ENCODE results near the gene BMP15. TPM values are rescaled to one million over a fixed set of nuclear protein-coding genes. Genes with fewer than 3 reads are reported as not detected.
A peak's percentile ranks its signal among the peaks of the same experiment; 100 is the strongest.

The BMP15 gene
- polyA plus RNA-seq (2013): 0.08 TPM in 1 of 2 replicates, not detected in the other

DNA sequence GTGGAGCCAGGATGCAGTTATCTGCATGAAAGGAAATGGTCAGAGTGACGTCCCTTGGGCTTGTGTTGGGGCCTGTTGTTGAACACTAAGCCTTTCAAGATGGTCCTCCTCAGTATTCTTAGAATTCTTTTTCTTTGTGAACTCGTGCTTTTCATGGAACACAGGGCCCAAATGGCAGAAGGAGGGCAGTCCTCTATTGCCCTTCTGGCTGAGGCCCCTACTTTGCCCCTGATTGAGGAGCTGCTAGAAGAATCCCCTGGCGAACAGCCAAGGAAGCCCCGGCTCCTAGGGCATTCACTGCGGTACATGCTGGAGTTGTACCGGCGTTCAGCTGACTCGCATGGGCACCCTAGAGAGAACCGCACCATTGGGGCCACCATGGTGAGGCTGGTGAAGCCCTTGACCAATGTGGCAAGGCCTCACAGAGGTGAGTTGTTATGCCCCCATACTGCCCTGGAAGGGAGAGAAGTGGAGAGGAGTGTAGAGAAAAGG is at the start of gene BMP15:
TSS of gene BMP15 (plus strand) at position 51 of the 492 bp plus-strand sequence. CDS start at position 100, 49 bp downstream.
- Histone ChIP-seq H2AK5ac (ENCODE audit: low read length) (no peak within 1 kb of the TSS), H3K79me2 (ENCODE audit: control insufficient read depth, insufficient read depth, low read length, poor library complexity) (no peaks in the 10 kb centered on the region), H3K27ac (ENCODE audit: low read depth, low read length) (no peak within 1 kb of the TSS), H2BK5ac (ENCODE audit: low read depth, low read length, poor library complexity) (no peak within 1 kb of the TSS), H2BK12ac (ENCODE audit: low read length) (no peak within 1 kb of the TSS), H3K36me3 (ENCODE audit: control insufficient read depth in 1 of 2, insufficient read depth in 2 of 2, low read length in 2 of 2) (no peaks in the 10 kb centered on the region), H3K9me3 (ENCODE audit: insufficient read depth, low read depth, low read length) (no peaks in the 10 kb centered on the region), H3K4me1 (ENCODE audit: control insufficient read depth in 1 of 2, insufficient read depth in 2 of 2, low read length in 2 of 2) (no peaks in the 10 kb centered on the region), H4K8ac (ENCODE audit: low read depth, low read length) (no peak within 1 kb of the TSS), H2BK120ac (ENCODE audit: insufficient read depth, low read length, poor library complexity) (no peak within 1 kb of the TSS), H3K14ac (ENCODE audit: low read length) (no peak within 1 kb of the TSS), H4K91ac (ENCODE audit: low read depth, low read length) (no peak within 1 kb of the TSS), H3K18ac (ENCODE audit: low read length) (no peak within 1 kb of the TSS), H3K4me2 (ENCODE audit: low read length) (no peak within 1 kb of the TSS), H3K23ac (ENCODE audit: low read length) (no peak within 1 kb of the TSS), H3K4ac (ENCODE audit: low read depth, low read length) (no peak within 1 kb of the TSS), H3K79me1 (ENCODE audit: low read length) (no peaks in the 10 kb centered on the region), H4K12ac (ENCODE audit: low read depth, low read length) (no peak within 1 kb of the TSS), H3K9ac (ENCODE audit: low read length) (no peak within 1 kb of the TSS), H2AFZ (ENCODE audit: insufficient read depth, low read length, poor library complexity) (no peak within 1 kb of the TSS), H3K4me3 (ENCODE audit: low read depth, low read length) (no peak within 1 kb of the TSS), H3K27me3 (ENCODE audit: insufficient read depth, low read length) (no peaks in the 10 kb centered on the region)
- DNase-seq: no peak
- no CpG with 5 or more reads among the region's 9 CpGs for WGBS (ENCODE audit: extremely low coverage, insufficient coverage, insufficient read length)

DNA sequence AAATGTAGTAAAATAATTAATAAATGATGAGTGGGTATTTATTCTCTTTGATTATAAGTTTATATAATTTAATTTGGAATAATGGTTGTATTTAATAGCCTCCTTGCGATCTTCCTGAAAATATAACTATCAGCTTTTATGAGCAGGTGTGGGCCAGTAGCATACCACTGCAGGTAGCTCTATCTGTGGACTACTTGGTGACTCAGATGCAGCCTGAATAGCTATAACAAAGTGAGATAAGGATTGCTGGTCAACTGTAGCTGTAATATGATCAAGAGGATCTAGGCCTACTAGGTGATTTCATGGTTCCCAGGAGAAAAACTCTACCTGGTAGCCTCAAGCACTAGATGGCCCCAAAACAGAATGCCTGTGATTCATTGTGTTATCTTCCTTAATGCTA is 47.1 kb upstream of the BMP15 start:
- Histone ChIP-seq H2BK5ac (ENCODE audit: low read depth, low read length, poor library complexity) (no peak overlapping the region), H3K27me3 (ENCODE audit: insufficient read depth, low read length) (no peaks in the 10 kb centered on the region), H2BK12ac (ENCODE audit: low read length) (no peak overlapping the region), H3K23ac (ENCODE audit: low read length) (no peak overlapping the region), H3K4me2 (ENCODE audit: low read length) (no peak overlapping the region), H3K18ac (ENCODE audit: low read length) (no peak overlapping the region), H3K79me1 (ENCODE audit: low read length) (no peaks in the 10 kb centered on the region), H4K91ac (ENCODE audit: low read depth, low read length) (no peak overlapping the region), H4K12ac (ENCODE audit: low read depth, low read length) (no peak overlapping the region), H4K8ac (ENCODE audit: low read depth, low read length) (no peak overlapping the region), H3K4me1 (ENCODE audit: control insufficient read depth in 1 of 2, insufficient read depth in 2 of 2, low read length in 2 of 2) (no peaks in the 10 kb centered on the region), H2BK120ac (ENCODE audit: insufficient read depth, low read length, poor library complexity) (no peak overlapping the region), H3K27ac (ENCODE audit: low read depth, low read length) (no peak overlapping the region), H3K79me2 (ENCODE audit: control insufficient read depth, insufficient read depth, low read length, poor library complexity) (no peaks in the 10 kb centered on the region), H3K14ac (ENCODE audit: low read length) (no peak overlapping the region), H3K9me3 (ENCODE audit: insufficient read depth, low read depth, low read length) (no peaks in the 10 kb centered on the region), H2AK5ac (ENCODE audit: low read length) (no peak overlapping the region), H3K9ac (ENCODE audit: low read length) (no peak overlapping the region), H3K4ac (ENCODE audit: low read depth, low read length) (no peak overlapping the region), H2AFZ (ENCODE audit: insufficient read depth, low read length, poor library complexity) (no peak overlapping the region), H3K36me3 (ENCODE audit: control insufficient read depth in 1 of 2, insufficient read depth in 2 of 2, low read length in 2 of 2) (no peaks in the 10 kb centered on the region), H3K4me3 (ENCODE audit: low read depth, low read length) (no peak overlapping the region)
- DNase-seq: peak in 1 of 2 donors; percentile 50
- no CpG with 5 or more reads among the region's 1 CpG for WGBS (ENCODE audit: extremely low coverage, insufficient coverage, insufficient read length)

DNA sequence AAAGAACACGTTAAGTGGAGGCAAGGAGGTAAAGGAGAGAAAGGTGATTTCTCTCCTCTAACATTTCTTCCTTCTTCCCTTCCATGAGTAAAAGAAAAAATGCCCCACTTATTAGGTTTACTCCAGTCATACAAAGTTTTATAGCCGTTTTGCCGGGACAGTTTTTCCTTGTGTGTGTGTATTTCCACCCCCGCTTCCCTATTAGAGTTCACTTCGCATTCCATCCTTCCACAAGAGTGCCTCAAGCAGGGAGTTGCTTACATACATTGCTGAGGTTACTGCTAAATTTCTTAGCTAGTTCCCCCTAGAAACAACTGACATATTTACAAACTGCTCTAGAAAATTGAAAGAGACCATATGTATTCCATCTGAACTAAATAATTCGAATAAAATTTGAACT is 45.2 kb upstream of the BMP15 start:
- Histone ChIP-seq H2AFZ (ENCODE audit: insufficient read depth, low read length, poor library complexity) (no peak overlapping the region), H3K36me3 (ENCODE audit: control insufficient read depth in 1 of 2, insufficient read depth in 2 of 2, low read length in 2 of 2) (no peaks in the 10 kb centered on the region), H3K18ac (ENCODE audit: low read length) (no peak overlapping the region), H2AK5ac (ENCODE audit: low read length) (no peak overlapping the region), H2BK12ac (ENCODE audit: low read length) (no peak overlapping the region), H4K8ac (ENCODE audit: low read depth, low read length) (no peak overlapping the region), H4K12ac (ENCODE audit: low read depth, low read length) (no peak overlapping the region), H3K9me3 (ENCODE audit: insufficient read depth, low read depth, low read length) (no peaks in the 10 kb centered on the region), H3K9ac (ENCODE audit: low read length) (no peak overlapping the region), H3K23ac (ENCODE audit: low read length) (no peak overlapping the region), H3K27me3 (ENCODE audit: insufficient read depth, low read length) (no peaks in the 10 kb centered on the region), H4K91ac (ENCODE audit: low read depth, low read length) (no peak overlapping the region), H3K4ac (ENCODE audit: low read depth, low read length) (no peak overlapping the region), H3K4me2 (ENCODE audit: low read length) (no peak overlapping the region), H3K79me2 (ENCODE audit: control insufficient read depth, insufficient read depth, low read length, poor library complexity) (no peaks in the 10 kb centered on the region), H3K4me3 (ENCODE audit: low read depth, low read length) (no peak overlapping the region), H3K79me1 (ENCODE audit: low read length) (no peaks in the 10 kb centered on the region), H3K14ac (ENCODE audit: low read length) (no peak overlapping the region), H3K27ac (ENCODE audit: low read depth, low read length) (no peak overlapping the region), H2BK5ac (ENCODE audit: low read depth, low read length, poor library complexity) (no peak overlapping the region), H2BK120ac (ENCODE audit: insufficient read depth, low read length, poor library complexity) (no peak overlapping the region), H3K4me1 (ENCODE audit: control insufficient read depth in 1 of 2, insufficient read depth in 2 of 2, low read length in 2 of 2) (no peaks in the 10 kb centered on the region)
- DNase-seq: no peak
- no CpG with 5 or more reads among the region's 6 CpGs for WGBS (ENCODE audit: extremely low coverage, insufficient coverage, insufficient read length)

DNA sequence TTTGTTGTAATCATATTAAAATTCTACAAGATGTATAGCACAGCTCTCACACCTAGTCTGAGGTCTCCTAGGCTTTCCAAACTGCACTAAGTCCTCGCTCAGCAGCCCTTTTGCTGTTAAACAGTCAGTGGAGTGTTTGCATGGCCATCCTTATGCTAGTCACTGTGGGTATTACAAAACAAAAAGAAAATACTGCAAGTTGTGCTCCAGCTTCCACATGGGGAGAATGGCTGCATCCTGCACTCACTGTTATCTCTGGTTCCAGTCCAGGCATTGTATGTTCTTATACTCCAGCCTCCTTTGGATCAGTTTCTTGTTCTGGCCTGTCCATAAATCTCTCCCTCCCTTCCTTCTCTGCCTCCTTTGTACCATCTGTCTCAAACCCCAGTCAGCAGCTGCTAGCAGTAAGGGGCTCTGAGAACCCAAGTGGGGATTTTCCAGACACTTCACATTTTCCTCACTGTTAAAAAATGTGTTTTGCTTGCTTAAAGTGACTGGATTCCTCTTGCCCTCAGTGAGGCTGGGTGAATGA is 38.5 kb upstream of the BMP15 start:
- Histone ChIP-seq H3K27me3 (ENCODE audit: insufficient read depth, low read length) (no peaks in the 10 kb centered on the region), H3K4me3 (ENCODE audit: low read depth, low read length) (no peak overlapping the region), H4K12ac (ENCODE audit: low read depth, low read length) (no peak overlapping the region), H2BK5ac (ENCODE audit: low read depth, low read length, poor library complexity) (no peak overlapping the region), H2BK120ac (ENCODE audit: insufficient read depth, low read length, poor library complexity) (no peak overlapping the region), H3K36me3 (ENCODE audit: control insufficient read depth in 1 of 2, insufficient read depth in 2 of 2, low read length in 2 of 2) (no peaks in the 10 kb centered on the region), H3K4ac (ENCODE audit: low read depth, low read length) (no peak overlapping the region), H2BK12ac (ENCODE audit: low read length) (no peak overlapping the region), H2AFZ (ENCODE audit: insufficient read depth, low read length, poor library complexity) (no peak overlapping the region), H3K79me1 (ENCODE audit: low read length) (no peaks in the 10 kb centered on the region), H4K8ac (ENCODE audit: low read depth, low read length) (no peak overlapping the region), H3K23ac (ENCODE audit: low read length) (no peak overlapping the region), H3K14ac (ENCODE audit: low read length) (no peak overlapping the region), H2AK5ac (ENCODE audit: low read length) (no peak overlapping the region), H4K91ac (ENCODE audit: low read depth, low read length) (no peak overlapping the region), H3K18ac (ENCODE audit: low read length) (no peak overlapping the region), H3K79me2 (ENCODE audit: control insufficient read depth, insufficient read depth, low read length, poor library complexity) (no peaks in the 10 kb centered on the region), H3K4me1 (ENCODE audit: control insufficient read depth in 1 of 2, insufficient read depth in 2 of 2, low read length in 2 of 2) (peaks cover 0 to 3% of the 10 kb centered on the region in 2 experiments), H3K9ac (ENCODE audit: low read length) (no peak overlapping the region), H3K4me2 (ENCODE audit: low read length) (no peak overlapping the region), H3K9me3 (ENCODE audit: insufficient read depth, low read depth, low read length) (no peaks in the 10 kb centered on the region), H3K27ac (ENCODE audit: low read depth, low read length) (no peak overlapping the region)
- DNase-seq: no peak
- WGBS (ENCODE audit: extremely low coverage, insufficient coverage, insufficient read length): no CpG with 5 or more reads among the region's 1 CpG
